ENCODE measurements around the gene NUDT21.

NUDT21 gene

GRCh38 chr16:56475201-56475600, 24.1 kb upstream of the NUDT21 start:
- no peak overlapping the region for H3K27ac ChIP-seq
- TF ChIP-seq ZFX (IDR thresholded peaks at IDR 0.05) (no peak), CTCF (conservative IDR thresholded peaks at IDR 0.05) (no peak)

- no peak overlapping the region for H3K27ac ChIP-seq
These were observed 19.5 kb upstream of the NUDT21 start for GRCh38 chr16:56470666-56471065.

GRCh38 chr16:56470232-56470631, 19.1 kb upstream of the NUDT21 start:
- no peak for TF ChIP-seq ZFX (IDR thresholded peaks at IDR 0.05)
- no peak for TF ChIP-seq CTCF (conservative IDR thresholded peaks at IDR 0.05)
- H3K27ac ChIP-seq = no peak overlapping the region

More at GRCh38 chr16:56470666-56471065, 19.5 kb upstream of the NUDT21 start:
- TF ChIP-seq ZFX (IDR thresholded peaks at IDR 0.05) (no peak), CTCF (conservative IDR thresholded peaks at IDR 0.05) (no peak)

- no peak for TF ChIP-seq CTCF (conservative IDR thresholded peaks at IDR 0.05)
- no peak for TF ChIP-seq ZFX (IDR thresholded peaks at IDR 0.05)
- H3K27ac ChIP-seq = no peak overlapping the region
These were observed 18.6 kb upstream of the NUDT21 start for GRCh38 chr16:56469748-56470147.

- H3K27ac ChIP-seq = no peak overlapping the region
- TF ChIP-seq ZFX (IDR thresholded peaks at IDR 0.05) (no peak), CTCF (conservative IDR thresholded peaks at IDR 0.05) (no peak)
These were observed 17.7 kb upstream of the NUDT21 start for GRCh38 chr16:56468800-56469199.

- TF ChIP-seq CTCF (conservative IDR thresholded peaks at IDR 0.05) = no peak
- no peak for TF ChIP-seq ZFX (IDR thresholded peaks at IDR 0.05)
- H3K27ac ChIP-seq = no peak overlapping the region
These were observed 15.2 kb upstream of the NUDT21 start for GRCh38 chr16:56466344-56466743.

- no peak overlapping the region for H3K27ac ChIP-seq
- no peak for TF ChIP-seq ZFX (IDR thresholded peaks at IDR 0.05)
- no peak for TF ChIP-seq CTCF (conservative IDR thresholded peaks at IDR 0.05)
These were observed 12.0 kb upstream of the NUDT21 start for GRCh38 chr16:56463153-56463552.
